HAP-1 (cell line): ENCODE data around the gene ARL14.
"Not testable (repeated sequence)": the region's sequence is repeated elsewhere in the genome, so short reads cannot be mapped to it uniquely, and the experiment has no call there.

Experiments used
- DNase-seq, 2 experiments: peaks; one replicate each; pipeline ENCODE4 v3.0.0-alpha.2; 2016 to 2020; ENCODE audit warnings: low spot score in 2 of 2
- H3K27me3 ChIP-seq: fragments of 250-450 bp; sonication (Bioruptor Pico); 2 replicates; pipeline ENCODE4 v1.5.1; 2020; ENCODE audit warnings: low read depth, mild to moderate bottlenecking, moderate library complexity
- H3K36me3 ChIP-seq: fragments of 250-450 bp; sonication (Bioruptor Pico); replicated peaks from 2 replicates; pipeline ENCODE4 v1.5.1; 2020; ENCODE audit warnings: mild to moderate bottlenecking
- H3K4me1 ChIP-seq: fragments of 250-450 bp; sonication (Bioruptor Pico); 2 replicates; pipeline ENCODE4 v1.5.1; 2020; ENCODE audit warnings: mild to moderate bottlenecking
- H3K4me3 ChIP-seq: fragments of 250-450 bp; sonication (Bioruptor Pico); 2 replicates; pipeline ENCODE4 v1.5.1; 2020; ENCODE audit warnings: mild to moderate bottlenecking, moderate library complexity
- H3K9me3 ChIP-seq: fragments of 250-450 bp; sonication (Bioruptor Pico); 2 replicates; pipeline ENCODE4 v1.5.1; 2020; ENCODE audit warnings: mild to moderate bottlenecking, moderate library complexity
- in situ Hi-C: fragments of 300-500 bp; cut with MboI; formaldehyde crosslinking; loops from 3 replicates; pipeline ENCODE4 v1.14.3; 2020; ENCODE audit warnings: low sequenced_read_pairs, inconsistent platforms, mixed read lengths

Gene ARL14

GRCh38 chr3:160713144-160713543 lies 36.2 kb downstream of the ARL14 start:
- H3K4me3 ChIP-seq, H3K36me3 ChIP-seq, H3K27me3 ChIP-seq, H3K4me1 ChIP-seq, DNase-seq, H3K9me3 ChIP-seq: not testable (repeated sequence)
- in situ Hi-C loops: loop anchor here (25.0 kb wide), 1 partner anchor 699 kb away; no protein-coding TSS in a partner anchor

- no peaks in the 10 kb centered on the region for H3K27me3 ChIP-seq
- in situ Hi-C loops: loop anchor here (25.0 kb wide), 1 partner anchor 693 kb away; no protein-coding TSS in a partner anchor
- no peak overlapping the region for H3K4me3 ChIP-seq
- H3K4me1 ChIP-seq: no peaks in the 10 kb centered on the region
- no peak for DNase-seq
- no peaks in the 10 kb centered on the region for H3K36me3 ChIP-seq
- no peaks in the 10 kb centered on the region for H3K9me3 ChIP-seq
Observed at GRCh38 chr3:160719710-160720109, 42.8 kb downstream of the ARL14 start.

- in situ Hi-C loops: loop anchor here (25.0 kb wide), 1 partner anchor 692 kb away; no protein-coding TSS in a partner anchor
- Histone ChIP-seq H3K9me3 (no peaks in the 10 kb centered on the region), H3K36me3 (no peaks in the 10 kb centered on the region), H3K27me3 (no peaks in the 10 kb centered on the region), H3K4me1 (no peaks in the 10 kb centered on the region), H3K4me3 (no peak overlapping the region)
- DNase-seq: no peak
Observed at GRCh38 chr3:160720123-160720746, 43.3 kb downstream of the ARL14 start.

DNA sequence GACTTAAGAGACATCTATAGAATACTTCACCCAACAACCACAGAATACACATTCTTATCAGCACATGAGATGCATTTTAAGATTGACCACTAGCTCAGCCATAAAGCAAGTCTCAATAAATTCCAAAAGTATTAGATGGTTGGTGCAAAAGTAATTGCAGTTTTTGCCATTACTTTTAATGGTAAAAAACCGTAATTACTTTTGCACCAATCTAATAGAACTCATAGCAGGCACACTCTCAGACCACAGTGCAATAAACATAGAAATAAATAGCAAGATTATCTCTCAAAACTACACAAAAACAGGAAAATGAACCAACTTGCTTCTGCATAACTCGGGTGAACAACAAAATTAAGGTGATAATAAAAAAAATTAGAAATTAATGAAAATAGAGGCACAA lies 45.4 kb downstream of the ARL14 start:
- Histone ChIP-seq H3K4me3 (no peak overlapping the region), H3K36me3 (no peaks in the 10 kb centered on the region), H3K27me3 (no peaks in the 10 kb centered on the region), H3K9me3 (no peaks in the 10 kb centered on the region), H3K4me1 (no peaks in the 10 kb centered on the region)
- no peak for DNase-seq
- in situ Hi-C loops: loop anchor here (25.0 kb wide), 1 partner anchor 690 kb away; no protein-coding TSS in a partner anchor

DNA sequence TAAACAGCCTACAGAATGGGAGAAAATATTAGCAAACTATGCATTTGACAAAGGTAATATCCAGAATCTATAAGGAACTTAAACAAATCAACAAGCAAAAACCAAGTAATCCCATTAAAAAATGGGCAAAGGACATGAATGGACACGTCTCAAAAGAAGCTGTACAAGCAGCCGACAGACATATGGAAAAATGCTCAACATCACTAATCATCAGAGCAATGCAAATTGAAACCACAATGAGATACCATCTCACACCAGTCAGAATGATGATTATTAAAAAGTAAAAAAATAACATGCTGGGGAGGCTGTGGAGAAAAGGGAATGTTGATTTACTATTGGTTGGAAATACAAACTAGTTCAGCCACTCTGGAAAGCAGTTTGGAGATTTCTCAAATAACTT lies 48.4 kb downstream of the ARL14 start:
- no peaks in the 10 kb centered on the region for H3K9me3 ChIP-seq
- H3K4me3 ChIP-seq: no peak overlapping the region
- no peaks in the 10 kb centered on the region for H3K4me1 ChIP-seq
- in situ Hi-C loops: no loop called here
- no peak for DNase-seq
- H3K27me3 ChIP-seq: no peaks in the 10 kb centered on the region
- no peaks in the 10 kb centered on the region for H3K36me3 ChIP-seq
